HG03108 (cell line): ENCODE measurements around the gene NOP14.
"Not testable (repeated sequence)": the region's sequence is repeated elsewhere in the genome, so short reads cannot be mapped to it uniquely, and the experiment has no call there.

Experiments
- ATAC-seq: cut with Tn5 transposase; IDR thresholded peaks from one replicate; pipeline ENCODE4 v1.9.1; 2021; ENCODE audit warnings: moderate library complexity; ENCODE audit not compliant: unreplicated experiment

NOP14 gene

GRCh38 chr4:2962614-2963174, 512 bp downstream of the NOP14 start:
- ATAC-seq: peak; percentile 23

- no peak for ATAC-seq
These were observed 1.3 kb downstream of the NOP14 start for GRCh38 chr4:2961811-2962441.

GRCh38 chr4:2961421-2961810, 1.8 kb downstream of the NOP14 start:
- no peak for ATAC-seq

GRCh38 chr4:2960450-2960849, 2.8 kb downstream of the NOP14 start:
- not testable (repeated sequence) for ATAC-seq

GRCh38 chr4:2958446-2958845, 4.8 kb downstream of the NOP14 start:
- ATAC-seq: no peak

- not testable (repeated sequence) for ATAC-seq
These were observed 7.8 kb downstream of the NOP14 start for GRCh38 chr4:2955186-2956044.

GRCh38 chr4:2954358-2955185, 8.6 kb downstream of the NOP14 start:
- ATAC-seq: no peak

GRCh38 chr4:2953496-2953895, 9.7 kb downstream of the NOP14 start:
- no peak for ATAC-seq

- no peak for ATAC-seq
These were observed 12.8 kb downstream of the NOP14 start for GRCh38 chr4:2950221-2950989.

- ATAC-seq: no peak
These were observed 13.5 kb downstream of the NOP14 start for GRCh38 chr4:2949782-2950125.

- no peak for ATAC-seq
These were observed 14.1 kb downstream of the NOP14 start for GRCh38 chr4:2948895-2949781.

GRCh38 chr4:2947926-2948325, 15.3 kb downstream of the NOP14 start:
- no peak for ATAC-seq

GRCh38 chr4:2946812-2947600, 16.2 kb downstream of the NOP14 start:
- no peak for ATAC-seq

GRCh38 chr4:2945619-2946604, 17.3 kb downstream of the NOP14 start:
- ATAC-seq: not testable (repeated sequence)

GRCh38 chr4:2944586-2945526, 18.4 kb downstream of the NOP14 start:
- no peak for ATAC-seq

GRCh38 chr4:2944091-2944482, 19.1 kb downstream of the NOP14 start:
- ATAC-seq: no peak
